ENCODE results near the gene MAFG.

Gene MAFG

DNA sequence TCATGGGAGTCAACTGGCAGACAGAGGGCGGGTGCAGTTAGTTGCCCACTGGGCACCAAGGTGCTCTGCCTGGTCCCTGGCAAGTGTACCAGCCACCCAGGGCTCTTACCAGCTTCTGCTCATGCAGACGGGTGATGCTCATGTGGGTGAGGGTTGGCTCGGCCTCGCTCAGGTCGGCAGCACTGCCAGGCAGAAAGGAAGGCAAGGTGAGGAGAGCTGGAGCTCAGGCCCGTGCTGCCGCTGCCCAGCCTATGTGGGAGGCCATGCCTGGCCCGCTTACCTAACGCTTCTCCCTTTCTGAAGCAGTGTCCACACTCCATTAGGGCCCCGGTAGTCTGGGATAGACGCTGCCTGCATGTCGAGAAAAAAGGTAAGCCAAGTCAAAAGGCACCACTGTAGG is 12.2 kb downstream of the MAFG start:
- H3K4me1 Mint-ChIP-seq, result peaks cover 36 to 52% of the 10 kb centered on the region in 2 donors
- no peak overlapping the region for H3K4me3 Mint-ChIP-seq
- ATAC-seq (replicated peaks), result no peak
- DNase-seq, result no peak
- no peak overlapping the region for H3K27ac Mint-ChIP-seq
- no peaks in the 10 kb centered on the region for H3K27me3 Mint-ChIP-seq
- H3K36me3 Mint-ChIP-seq, result peaks cover 42 to 61% of the 10 kb centered on the region in 2 donors
- no peaks in the 10 kb centered on the region for H3K9me3 Mint-ChIP-seq

DNA sequence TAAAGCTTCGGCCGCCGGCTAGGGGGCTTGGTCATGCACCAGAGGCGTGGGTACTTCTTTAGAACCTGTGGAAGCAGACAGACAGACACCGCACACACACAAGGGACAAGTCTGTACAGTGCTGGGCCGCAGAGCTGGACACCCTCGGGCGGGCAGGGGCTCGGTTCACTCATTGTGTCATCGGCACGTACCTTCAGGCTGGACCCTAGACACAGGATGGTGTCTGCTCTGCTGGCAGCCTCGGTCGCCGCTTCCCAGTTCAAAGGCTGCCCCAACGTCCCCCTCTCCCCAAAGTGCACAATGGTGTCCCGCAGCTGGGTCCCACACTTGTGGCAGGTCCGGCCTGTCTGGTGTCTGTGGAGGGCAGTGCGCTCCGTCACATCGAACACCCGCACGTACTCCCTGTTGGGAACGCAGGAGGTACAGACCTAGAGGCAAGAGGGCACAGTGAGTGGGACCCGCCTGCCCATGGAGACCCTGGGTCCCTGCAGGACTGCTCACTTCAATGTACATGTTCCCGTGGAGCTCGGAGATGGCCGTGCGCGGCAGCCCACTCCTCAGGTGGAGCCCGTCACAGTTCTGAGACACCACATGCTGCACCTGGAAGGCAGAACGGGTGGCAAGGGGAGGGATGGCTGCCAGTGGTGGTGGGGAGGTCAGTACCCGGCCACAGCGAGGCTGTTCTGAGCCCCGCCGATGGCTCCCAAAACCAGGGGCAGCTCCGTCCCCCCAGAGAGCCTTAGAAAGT is 13.3 kb downstream of the MAFG start:
- Mint-ChIP-seq H3K4me1 (peaks cover 38 to 53% of the 10 kb centered on the region in 2 donors), H3K4me3 (no peak overlapping the region), H3K9me3 (no peaks in the 10 kb centered on the region), H3K27me3 (no peaks in the 10 kb centered on the region), H3K36me3 (peaks cover 39 to 54% of the 10 kb centered on the region in 2 donors), H3K27ac (no peak overlapping the region)
- no peak for ATAC-seq (replicated peaks)
- no peak for DNase-seq

DNA sequence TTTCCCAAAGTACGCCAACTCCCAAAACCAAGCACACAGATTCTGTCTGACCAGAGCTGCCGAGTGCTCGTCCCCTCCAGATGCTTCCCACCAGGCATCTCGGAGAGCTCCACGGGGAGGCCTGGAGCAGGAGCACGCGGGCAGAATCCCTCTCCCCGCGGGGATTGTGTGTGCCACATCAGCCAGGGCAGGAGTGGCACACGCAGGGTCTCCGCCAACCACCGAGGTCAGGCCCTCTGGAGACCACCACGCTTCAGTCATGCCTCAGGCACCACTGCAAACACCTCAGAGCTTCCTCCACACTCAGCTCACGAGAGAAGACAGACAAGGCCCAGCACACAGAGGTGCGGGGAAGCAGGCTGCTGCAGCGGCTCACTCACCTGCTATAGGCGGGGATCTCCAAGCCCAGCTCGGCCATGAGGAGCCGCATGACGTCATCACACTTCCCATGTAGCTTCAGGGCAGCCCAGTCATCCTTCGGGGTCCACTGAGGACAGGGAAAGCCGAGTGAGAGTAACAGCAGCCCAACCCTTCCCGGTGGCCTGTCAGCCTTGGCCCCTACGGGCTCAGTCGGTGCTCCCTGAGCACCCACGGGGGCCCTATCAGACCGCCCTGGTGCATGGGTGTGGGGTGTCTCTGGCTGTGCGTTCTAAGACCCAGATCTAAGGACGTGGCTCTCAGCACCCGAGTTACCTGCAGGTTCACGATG is 14.0 kb downstream of the MAFG start:
- DNase-seq (no peak), ATAC-seq (replicated peaks) (no peak)
- Mint-ChIP-seq H3K27ac (no peak overlapping the region), H3K36me3 (peaks cover 35 to 48% of the 10 kb centered on the region in 2 donors), H3K4me3 (peak overlapping the region in 1 of 2 donors; percentile 16), H3K27me3 (no peaks in the 10 kb centered on the region), H3K4me1 (peaks cover 33 to 48% of the 10 kb centered on the region in 2 donors), H3K9me3 (no peaks in the 10 kb centered on the region)

DNA sequence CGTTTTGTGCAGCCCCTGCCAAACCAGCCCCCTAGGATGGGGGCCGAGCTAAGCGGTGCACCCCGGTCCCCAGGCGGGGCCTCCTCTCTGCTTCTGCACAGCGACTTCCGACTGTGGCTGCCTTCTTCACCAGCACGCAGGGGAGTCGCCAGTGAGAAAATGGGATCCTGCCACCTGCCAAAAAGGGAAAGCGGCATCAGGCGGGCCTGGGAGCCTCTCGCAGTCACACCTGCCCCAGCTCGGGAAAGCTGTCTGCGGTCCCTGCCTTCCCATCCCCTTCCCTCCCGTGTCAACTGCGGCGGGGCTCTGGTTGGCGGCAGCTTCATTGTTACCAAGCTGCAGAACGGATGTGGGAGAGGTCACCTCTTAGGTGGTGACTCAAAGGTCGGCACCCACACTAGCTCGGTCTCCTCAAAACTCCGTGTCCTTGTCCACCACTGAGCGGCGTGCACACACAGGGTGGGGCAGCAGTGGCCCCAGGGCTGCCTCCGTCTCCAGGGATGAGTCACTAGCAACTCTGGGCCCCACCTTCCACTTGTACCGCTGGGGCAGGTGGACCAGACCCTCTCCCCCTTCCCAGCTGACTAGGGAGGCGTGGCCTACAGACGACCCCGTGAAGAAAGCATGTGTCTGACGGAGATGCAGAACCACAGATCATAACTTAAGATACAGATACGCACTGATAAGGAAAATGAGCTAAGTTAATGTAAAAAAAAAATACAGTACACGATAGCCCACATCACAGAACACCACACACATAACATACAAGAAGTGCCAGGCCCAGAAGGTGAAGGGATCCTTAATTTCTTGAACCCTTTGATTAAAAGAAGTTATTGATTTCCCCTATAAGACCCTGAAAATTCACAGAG is 14.9 kb downstream of the MAFG start:
- peak overlapping the region; percentile 13 to 16 for H3K4me3 Mint-ChIP-seq
- ATAC-seq (replicated peaks) (no peak), DNase-seq (no peak)
- H3K36me3 Mint-ChIP-seq, result peaks cover 39 to 50% of the 10 kb centered on the region in 2 donors
- peaks cover 28 to 41% of the 10 kb centered on the region in 2 donors for H3K4me1 Mint-ChIP-seq
- H3K27me3 Mint-ChIP-seq, result no peaks in the 10 kb centered on the region
- H3K9me3 Mint-ChIP-seq, result no peaks in the 10 kb centered on the region
- no peak overlapping the region for H3K27ac Mint-ChIP-seq

DNA sequence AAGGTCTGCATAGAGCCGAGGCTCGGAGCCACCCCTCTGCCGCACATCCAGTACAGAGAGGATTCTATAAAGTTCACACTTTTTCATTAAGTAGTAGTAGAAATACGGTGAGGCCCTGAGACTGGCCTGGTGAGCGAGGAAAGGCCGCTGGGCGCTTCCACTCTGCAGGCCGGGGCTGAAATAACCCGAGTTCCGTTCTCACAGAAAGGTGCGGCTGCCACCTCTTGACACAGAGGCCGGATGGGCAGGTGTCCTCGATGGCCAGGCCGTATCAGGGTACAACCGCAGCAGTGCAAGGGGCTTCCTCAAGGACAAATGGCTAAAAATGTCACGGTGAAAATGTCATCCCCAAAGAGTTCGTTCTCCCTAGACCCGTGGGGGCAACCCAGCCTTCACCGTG is 15.6 kb downstream of the MAFG start:
- Mint-ChIP-seq H3K9me3 (no peaks in the 10 kb centered on the region), H3K36me3 (peaks cover 44 to 46% of the 10 kb centered on the region in 2 donors), H3K27ac (peak overlapping the region; percentile 69), H3K4me1 (peaks cover 24 to 36% of the 10 kb centered on the region in 2 donors), H3K4me3 (peak overlapping the region; percentile 11 to 13), H3K27me3 (no peaks in the 10 kb centered on the region)
- no peak for DNase-seq
- ATAC-seq (replicated peaks), result no peak

DNA sequence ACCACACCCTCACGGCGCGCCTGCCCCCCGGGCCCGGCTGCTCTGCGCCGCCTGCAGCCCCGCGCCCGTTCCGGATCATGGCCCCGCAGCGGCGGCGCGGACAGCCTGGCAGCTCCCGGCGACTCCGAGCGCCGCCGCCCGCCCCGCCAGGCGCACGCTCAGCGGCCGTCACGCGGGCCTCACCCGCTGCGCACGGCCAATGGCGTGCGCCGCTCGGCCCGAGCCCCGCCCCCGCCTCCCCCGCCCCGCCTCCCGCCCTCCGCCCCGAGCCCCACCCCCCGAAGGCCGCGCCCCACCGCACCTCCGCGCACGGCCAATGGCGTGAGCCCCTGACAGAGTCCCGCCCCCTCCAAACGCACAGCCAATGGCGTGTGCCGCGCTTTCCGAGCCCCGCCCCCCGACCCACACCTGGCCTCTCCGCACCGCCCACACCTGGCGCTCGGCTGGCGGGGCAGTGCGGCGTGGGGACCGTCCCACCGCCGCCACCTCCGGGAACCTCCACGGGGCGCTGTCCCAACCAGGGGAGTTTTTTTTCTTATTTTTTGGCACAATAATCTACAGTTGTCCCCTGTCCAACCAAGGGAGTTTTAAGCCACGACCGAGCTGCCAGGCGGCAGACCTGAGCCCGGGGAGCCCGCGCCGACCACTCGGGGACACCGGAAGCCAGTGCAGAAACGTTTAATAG is 16.1 kb downstream of the MAFG start, which contains the start of gene PCYT2:
PCYT2 (minus strand) TSS at position 123 of the 685 bp plus-strand sequence; CDS start at position 79, 44 bp downstream.
- ATAC-seq (replicated peaks), result peak; percentile 92 to 94
- peak within 1 kb of the TSS; percentile 69 for H3K27ac Mint-ChIP-seq
- peak; percentile 85 for DNase-seq
- peak within 1 kb of the TSS; percentile 81 to 86 for H3K4me3 Mint-ChIP-seq
- H3K9me3 Mint-ChIP-seq, result no peaks in the 10 kb centered on the region
- peaks cover 46% of the 10 kb centered on the region in 2 donors for H3K36me3 Mint-ChIP-seq
- no peaks in the 10 kb centered on the region for H3K27me3 Mint-ChIP-seq
- peaks cover 21 to 31% of the 10 kb centered on the region in 2 donors for H3K4me1 Mint-ChIP-seq

DNA sequence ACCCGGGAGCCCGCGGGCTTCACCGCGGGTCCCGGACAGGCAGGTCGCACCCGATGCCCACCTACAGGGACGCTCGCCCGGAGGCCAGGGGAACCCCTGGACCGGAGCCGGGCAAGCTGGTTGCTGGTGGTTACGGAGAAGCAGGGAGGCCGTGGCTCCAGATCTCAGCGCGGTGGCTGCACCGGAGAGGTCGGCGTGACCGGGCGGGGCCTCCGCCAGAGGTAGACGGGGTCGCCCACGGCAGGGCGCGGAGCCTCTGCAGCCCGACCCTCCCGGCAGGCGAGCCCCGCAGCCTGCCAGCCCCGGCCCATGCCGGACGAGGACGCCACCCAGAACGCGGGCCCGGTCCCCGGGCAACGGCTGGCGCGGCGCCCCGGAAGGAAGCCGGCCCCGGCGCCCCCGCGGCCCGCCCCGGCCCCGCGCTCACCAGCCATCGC is 16.7 kb downstream of the MAFG start:
- H3K4me1 Mint-ChIP-seq, result peaks cover 20 to 31% of the 10 kb centered on the region in 2 donors
- H3K27me3 Mint-ChIP-seq, result no peaks in the 10 kb centered on the region
- ATAC-seq (replicated peaks) (peak; percentile 48 to 56), DNase-seq (no peak)
- H3K9me3 Mint-ChIP-seq, result no peaks in the 10 kb centered on the region
- peaks cover 43 to 45% of the 10 kb centered on the region in 2 donors for H3K36me3 Mint-ChIP-seq
- no peak overlapping the region for H3K27ac Mint-ChIP-seq
- H3K4me3 Mint-ChIP-seq, result peak overlapping the region; percentile 81 to 86

DNA sequence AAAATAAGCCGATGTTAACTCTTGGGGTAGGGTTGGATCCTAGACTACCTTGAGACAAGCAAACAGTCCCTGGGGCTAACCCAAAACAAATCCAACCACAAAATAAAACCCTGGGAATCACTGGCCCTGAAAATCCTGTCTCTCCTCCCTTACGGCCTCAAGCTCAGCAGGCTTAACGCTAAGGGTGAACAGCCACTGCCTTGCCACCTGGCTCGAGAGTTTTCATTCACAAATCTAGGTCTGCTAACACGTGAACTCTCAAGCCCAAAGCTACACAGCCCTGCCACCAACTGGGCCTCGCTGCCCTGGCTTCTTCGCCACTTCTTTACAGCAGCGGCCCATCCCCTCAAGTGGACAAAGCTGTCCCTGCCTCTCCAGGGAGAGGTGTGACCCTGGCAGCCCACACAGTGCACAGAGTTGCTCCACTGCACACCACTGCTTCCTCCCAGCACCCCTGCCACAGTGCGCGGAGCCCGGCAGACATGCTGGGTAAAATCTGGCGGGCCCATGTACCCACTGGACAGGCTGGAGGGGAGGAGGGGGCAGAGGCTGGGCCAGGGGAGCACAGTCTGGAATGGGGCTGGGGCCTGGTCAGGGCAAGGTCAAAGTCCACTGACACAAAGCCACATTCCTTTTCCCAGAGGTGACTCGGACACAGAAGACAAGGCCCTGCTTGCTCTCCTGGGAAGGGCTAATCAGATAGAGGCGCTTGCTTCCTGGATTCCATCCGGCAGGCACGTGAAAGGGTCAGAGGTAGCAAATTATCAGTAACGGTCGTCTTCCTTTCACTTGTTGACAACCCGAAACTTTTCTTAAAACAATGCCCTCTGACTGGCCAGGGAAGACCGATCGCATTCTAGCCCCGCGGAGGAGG is 17.3 kb downstream of the MAFG start:
- H3K9me3 Mint-ChIP-seq, result no peaks in the 10 kb centered on the region
- H3K27me3 Mint-ChIP-seq, result no peaks in the 10 kb centered on the region
- peak overlapping the region; percentile 81 to 86 for H3K4me3 Mint-ChIP-seq
- peaks cover 39 to 41% of the 10 kb centered on the region in 2 donors for H3K36me3 Mint-ChIP-seq
- DNase-seq (no peak), ATAC-seq (replicated peaks) (no peak)
- H3K4me1 Mint-ChIP-seq, result peaks cover 17 to 31% of the 10 kb centered on the region in 2 donors
- peak overlapping the region; percentile 59 for H3K27ac Mint-ChIP-seq

DNA sequence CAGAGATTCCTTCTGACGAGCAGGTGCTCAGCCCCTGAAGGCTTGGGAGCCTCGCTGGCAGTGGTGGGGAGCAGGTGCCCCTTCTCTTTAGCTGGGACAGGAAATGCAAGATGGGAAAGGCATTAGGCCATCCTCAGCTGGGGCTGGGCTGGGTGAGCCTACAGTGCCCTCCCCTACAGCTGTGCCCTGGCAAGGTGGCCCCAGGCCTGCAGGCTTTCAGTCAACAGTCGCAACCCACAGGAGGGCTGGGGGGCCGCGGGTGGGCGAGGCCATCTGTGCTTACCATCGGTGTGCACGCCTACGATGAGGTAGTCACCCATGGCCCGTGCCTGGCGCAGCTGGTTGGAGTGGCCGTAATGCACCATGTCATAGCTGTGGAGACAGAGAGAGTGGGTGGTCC is 18.3 kb downstream of the MAFG start:
- H3K9me3 Mint-ChIP-seq, result no peaks in the 10 kb centered on the region

DNA sequence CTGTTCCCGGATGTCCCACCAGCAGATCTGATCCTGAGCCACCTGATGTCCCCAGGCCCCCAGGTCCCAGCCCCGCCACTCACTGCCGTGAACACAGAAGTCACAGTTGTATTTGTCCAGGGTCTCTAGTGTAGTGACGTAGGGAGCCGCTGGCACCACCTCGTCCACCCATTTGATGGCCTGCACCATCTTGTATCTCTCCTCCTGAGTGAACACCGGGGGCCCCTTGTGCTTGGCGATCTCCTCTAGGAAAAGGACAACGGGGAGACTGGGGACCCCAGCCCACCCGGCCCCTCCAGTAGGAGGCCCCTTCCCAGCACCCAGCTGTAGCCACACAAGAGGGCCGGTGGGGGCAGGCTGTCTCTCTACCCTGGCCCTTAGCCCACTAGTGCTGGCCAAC is 18.7 kb downstream of the MAFG start:
- H3K27me3 Mint-ChIP-seq, result no peaks in the 10 kb centered on the region
- ATAC-seq (replicated peaks) (no peak), DNase-seq (no peak)
- no peaks in the 10 kb centered on the region for H3K9me3 Mint-ChIP-seq
- H3K27ac Mint-ChIP-seq, result no peak overlapping the region
- peaks cover 39 to 48% of the 10 kb centered on the region in 2 donors for H3K36me3 Mint-ChIP-seq
- H3K4me1 Mint-ChIP-seq, result peaks cover 14 to 31% of the 10 kb centered on the region in 2 donors
- H3K4me3 Mint-ChIP-seq, result no peak overlapping the region

More for the DNA sequence above, 18.3 kb downstream of the MAFG start:
- peak overlapping the region in 1 of 2 donors; percentile 14 for H3K4me3 Mint-ChIP-seq
- H3K27me3 Mint-ChIP-seq, result no peaks in the 10 kb centered on the region
- peaks cover 35 to 45% of the 10 kb centered on the region in 2 donors for H3K36me3 Mint-ChIP-seq
- peaks cover 14 to 31% of the 10 kb centered on the region in 2 donors for H3K4me1 Mint-ChIP-seq
- H3K27ac Mint-ChIP-seq, result no peak overlapping the region
- ATAC-seq (replicated peaks) (no peak), DNase-seq (no peak)

DNA sequence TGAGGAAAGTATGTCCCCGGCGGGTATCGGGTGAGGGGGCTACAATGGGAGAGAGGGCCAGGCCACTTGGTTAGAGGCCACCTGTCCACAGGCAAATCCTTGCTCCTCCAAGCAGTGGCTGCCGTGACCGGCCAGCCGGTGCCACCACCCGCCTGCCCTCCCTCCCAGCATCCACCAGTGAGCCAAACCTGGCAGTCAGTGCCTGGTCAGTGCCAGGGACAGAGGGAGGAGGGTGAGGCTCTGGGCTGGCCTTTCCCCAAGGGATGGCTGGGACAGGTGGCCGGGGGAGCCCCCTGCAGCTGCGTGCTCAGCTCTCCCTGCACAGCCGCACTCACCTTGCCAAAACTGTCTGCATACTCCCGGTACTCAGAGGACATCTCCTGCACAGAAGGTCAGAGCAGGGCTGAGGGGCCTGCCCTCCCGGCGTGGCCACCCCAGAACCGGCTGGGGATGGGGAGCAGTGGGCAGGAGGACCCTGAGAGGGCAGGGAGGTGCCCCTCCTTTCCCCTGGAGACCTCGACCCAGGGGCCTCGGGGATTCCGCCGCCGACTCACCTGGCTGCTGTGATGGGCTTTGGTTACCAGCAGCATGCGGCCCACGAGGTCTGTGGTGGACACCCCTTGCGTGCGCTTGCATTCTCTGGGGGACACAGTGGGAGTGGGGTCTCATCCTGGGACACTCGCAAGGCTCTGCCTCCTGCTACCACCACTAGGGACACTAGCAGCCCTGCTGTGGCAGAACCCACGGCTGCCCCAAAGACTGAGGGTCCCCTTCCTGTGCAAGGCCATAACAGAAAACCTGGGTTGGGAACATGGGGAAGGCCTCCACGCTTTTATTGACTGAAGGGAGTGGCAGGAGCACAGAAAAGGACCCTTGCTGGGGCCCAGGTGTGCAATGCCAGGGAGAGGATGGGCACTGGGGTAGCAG is 20.1 kb downstream of the MAFG start:
- Mint-ChIP-seq H3K36me3 (peaks cover 30 to 41% of the 10 kb centered on the region in 2 donors), H3K4me3 (no peak overlapping the region), H3K4me1 (peaks cover 14 to 23% of the 10 kb centered on the region in 2 donors), H3K27ac (no peak overlapping the region), H3K9me3 (no peaks in the 10 kb centered on the region), H3K27me3 (no peaks in the 10 kb centered on the region)
- ATAC-seq (replicated peaks) (no peak), DNase-seq (no peak)
